Measurements from ENCODE around the gene TRPV6.
A peak's percentile ranks its signal among the peaks of the same experiment; 100 is the strongest.

The TRPV6 gene

DNA sequence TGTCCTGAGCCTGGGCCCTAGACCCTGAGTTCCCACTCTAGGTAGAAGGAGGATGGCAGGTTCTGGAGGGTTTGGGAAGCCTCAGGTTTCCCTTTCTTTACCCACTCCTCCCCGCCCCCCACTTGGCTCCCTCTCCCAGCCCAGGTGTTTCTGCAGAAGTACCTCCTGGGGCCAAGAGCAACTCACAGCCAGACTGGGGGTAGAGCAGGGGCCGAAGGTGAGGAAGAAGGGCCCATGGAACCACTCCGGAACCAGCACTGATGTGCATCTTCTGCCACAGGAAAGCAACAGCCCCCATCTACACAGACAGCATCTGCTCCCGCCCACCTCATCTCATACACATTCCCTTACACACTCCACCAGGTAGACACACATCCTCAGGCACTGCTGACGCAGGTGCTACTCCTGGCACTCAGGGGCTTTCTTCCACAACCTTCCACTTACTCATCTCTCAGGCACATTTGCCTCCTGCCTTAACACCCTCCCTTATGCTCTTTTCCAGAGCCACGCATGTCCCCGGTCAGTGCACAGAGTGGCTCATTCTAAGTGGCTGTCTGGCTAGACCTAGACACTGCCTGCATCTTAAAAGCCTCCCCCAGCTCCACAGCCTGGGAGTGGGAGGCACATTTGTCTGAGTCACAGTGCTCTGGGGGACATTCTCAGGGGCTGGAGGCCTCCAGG, 28.8 kb downstream of the TRPV6 start:
- no peak overlapping the region for H3K4me3 ChIP-seq (ENCODE audit: low read depth, low read length)
- in situ Hi-C loops (cut with HindIII; ENCODE audit: low pct_ligation_motif_present, low sequenced_read_pairs), result no loop called here

DNA sequence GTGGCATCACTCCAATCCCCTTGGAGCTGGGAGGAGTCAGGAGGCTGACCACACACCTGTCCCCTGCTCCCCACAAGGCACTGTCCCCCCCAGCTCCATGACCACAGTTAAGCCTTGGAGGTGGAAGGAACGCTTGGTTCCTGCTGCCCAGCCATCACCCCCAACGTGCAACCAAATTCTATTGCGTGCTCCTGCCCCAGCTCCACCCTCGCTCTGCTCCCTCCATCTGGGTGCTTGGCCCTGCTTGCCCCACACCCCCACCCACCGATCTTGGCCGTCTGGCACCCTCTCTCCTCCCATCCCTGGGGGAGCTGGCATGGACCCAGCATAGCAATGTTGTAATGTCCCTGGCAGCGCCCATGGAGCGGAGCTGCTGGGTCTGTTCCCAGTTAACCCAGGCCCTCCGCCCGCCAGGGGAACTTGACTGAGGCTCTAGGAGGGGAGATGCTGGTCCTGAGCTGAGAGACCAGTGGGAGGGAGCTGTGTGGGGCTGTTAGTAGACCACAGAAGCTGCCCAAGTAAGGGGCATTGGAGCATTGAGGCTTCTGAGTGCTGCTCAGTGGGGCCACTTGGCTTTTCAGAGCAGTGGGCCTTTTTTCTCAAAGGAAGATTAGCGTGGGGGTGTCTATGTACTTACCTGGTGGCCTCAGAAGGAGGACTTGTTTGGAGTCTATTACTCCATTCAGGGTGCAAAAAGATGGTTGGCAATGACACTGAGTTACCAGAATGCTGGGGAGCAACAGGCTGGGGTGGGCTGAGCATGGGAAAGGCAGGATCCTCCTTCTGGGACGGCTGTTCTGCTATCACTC, 29.6 kb downstream of the TRPV6 start:
- no peak for DNase-seq
- H3K27me3 ChIP-seq (replicated peaks), result no peaks in the 10 kb centered on the region
- H3K36me3 ChIP-seq (replicated peaks), result no peaks in the 10 kb centered on the region
- peak overlapping the region; percentile 73 for H3K4me3 ChIP-seq (ENCODE audit: low read depth, low read length)
- H3K27ac ChIP-seq, result no peak overlapping the region
- in situ Hi-C loops (cut with HindIII; ENCODE audit: low pct_ligation_motif_present, low sequenced_read_pairs), result no loop called here
- TF ChIP-seq, protein P1, sequence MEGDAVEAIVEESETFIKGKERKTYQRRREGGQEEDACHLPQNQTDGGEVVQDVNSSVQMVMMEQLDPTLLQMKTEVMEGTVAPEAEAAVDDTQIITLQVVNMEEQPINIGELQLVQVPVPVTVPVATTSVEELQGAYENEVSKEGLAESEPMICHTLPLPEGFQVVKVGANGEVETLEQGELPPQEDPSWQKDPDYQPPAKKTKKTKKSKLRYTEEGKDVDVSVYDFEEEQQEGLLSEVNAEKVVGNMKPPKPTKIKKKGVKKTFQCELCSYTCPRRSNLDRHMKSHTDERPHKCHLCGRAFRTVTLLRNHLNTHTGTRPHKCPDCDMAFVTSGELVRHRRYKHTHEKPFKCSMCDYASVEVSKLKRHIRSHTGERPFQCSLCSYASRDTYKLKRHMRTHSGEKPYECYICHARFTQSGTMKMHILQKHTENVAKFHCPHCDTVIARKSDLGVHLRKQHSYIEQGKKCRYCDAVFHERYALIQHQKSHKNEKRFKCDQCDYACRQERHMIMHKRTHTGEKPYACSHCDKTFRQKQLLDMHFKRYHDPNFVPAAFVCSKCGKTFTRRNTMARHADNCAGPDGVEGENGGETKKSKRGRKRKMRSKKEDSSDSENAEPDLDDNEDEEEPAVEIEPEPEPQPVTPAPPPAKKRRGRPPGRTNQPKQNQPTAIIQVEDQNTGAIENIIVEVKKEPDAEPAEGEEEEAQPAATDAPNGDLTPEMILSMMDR (IDR thresholded peaks at IDR 0.05; ENCODE audit: low read depth, low read length, missing control alignments), result no peak

More for the DNA sequence above, 28.8 kb downstream of the TRPV6 start:
- TF ChIP-seq, protein P1 (IDR thresholded peaks at IDR 0.05; ENCODE audit: low read depth, low read length, missing control alignments), result no peak
- no peak for DNase-seq
- no peaks in the 10 kb centered on the region for H3K36me3 ChIP-seq (replicated peaks)
- H3K27ac ChIP-seq, result no peak overlapping the region
- H3K27me3 ChIP-seq (replicated peaks), result no peaks in the 10 kb centered on the region

DNA sequence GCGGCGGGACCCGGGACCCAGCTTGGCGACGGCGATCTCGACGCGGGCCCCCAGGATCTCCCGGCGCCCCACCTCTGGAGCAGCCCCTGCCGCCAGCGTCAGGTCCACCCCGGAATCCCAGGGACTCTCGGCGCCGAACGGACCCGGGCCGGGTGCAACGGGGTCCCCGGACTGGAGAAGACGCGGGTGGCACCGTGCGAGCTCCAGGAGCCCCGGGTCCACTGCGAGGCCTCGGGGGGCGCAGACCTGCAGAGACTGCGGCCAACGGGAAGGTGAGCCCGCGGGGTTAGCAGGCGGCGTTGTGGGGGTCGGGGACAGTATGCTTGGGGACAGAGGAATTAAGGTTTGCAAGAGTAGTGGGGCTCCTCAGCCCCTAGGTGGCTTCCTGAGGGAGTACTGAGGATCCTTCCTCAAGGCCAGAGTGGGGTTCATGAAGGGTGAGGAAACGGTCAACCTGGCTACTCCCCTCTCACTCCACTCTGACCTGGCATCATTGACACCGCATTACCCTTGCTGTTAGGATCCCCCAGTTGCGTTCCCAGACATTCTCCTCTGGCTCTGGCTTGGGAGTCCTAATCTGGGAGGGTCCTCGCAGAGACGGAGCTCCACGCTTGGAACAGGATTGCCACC, 30.3 kb downstream of the TRPV6 start:
- in situ Hi-C loops (cut with HindIII; ENCODE audit: low pct_ligation_motif_present, low sequenced_read_pairs), result no loop called here
- Histone ChIP-seq H3K27me3 (replicated peaks) (no peaks in the 10 kb centered on the region), H3K36me3 (replicated peaks) (no peaks in the 10 kb centered on the region), H3K4me3 (ENCODE audit: low read depth, low read length) (peak overlapping the region; percentile 73), H3K27ac (no peak overlapping the region)
- DNase-seq, result no peak
- TF ChIP-seq, protein P1 (IDR thresholded peaks at IDR 0.05; ENCODE audit: low read depth, low read length, missing control alignments), result peak; percentile 35

DNA sequence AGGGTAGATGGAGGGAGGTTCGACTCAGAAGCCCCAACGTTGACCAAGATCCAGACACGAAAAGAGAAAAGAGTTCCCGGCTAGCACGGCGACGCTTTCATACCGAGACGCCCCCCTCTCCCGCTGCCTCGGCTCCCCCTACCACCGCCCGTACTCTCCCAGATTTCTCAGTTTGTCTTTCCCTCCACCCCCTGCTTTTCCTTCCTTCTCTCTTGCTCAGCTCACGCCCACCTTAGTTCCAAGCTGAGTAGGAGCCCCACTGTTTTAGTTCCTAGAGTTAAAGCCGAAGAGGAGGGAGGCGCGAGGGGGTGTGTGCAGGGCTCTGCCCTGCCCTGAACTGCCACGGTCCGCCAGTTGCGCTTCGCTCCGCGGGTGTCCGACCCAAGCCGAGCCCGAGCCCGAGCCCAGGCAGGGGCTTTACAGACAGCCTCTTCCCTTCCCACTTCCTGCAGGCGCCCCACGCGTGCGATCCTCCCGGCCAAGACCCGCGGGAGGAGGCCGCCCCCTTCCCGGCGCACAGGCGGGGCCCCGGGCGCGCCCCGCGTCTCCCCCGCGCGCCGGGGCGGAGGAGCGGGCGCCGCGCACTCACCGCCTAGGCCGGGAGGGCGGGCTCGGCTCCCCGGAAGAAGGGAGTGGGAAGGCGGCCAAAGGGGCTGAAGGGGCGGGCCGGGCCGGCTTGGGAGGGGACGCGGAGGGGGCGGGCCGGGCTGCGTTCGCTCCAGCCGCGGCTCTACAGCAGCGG, 31.0 kb downstream of the TRPV6 start, which contains the start of gene EPHB6:
EPHB6 (plus strand) TSS at position 705 of the 742 bp plus-strand sequence. CDS start 8,152 bp downstream, outside the sequence.
- no peak within 1 kb of the TSS for H3K27ac ChIP-seq
- TF ChIP-seq, protein P1 (IDR thresholded peaks at IDR 0.05; ENCODE audit: low read depth, low read length, missing control alignments), result no peak
- in situ Hi-C loops (cut with HindIII; ENCODE audit: low pct_ligation_motif_present, low sequenced_read_pairs), result no loop called here
- H3K27me3 ChIP-seq (replicated peaks), result no peaks in the 10 kb centered on the region
- peak; percentile 46 for DNase-seq
- H3K4me3 ChIP-seq (ENCODE audit: low read depth, low read length), result peak within 1 kb of the TSS; percentile 73
- H3K36me3 ChIP-seq (replicated peaks), result no peaks in the 10 kb centered on the region

DNA sequence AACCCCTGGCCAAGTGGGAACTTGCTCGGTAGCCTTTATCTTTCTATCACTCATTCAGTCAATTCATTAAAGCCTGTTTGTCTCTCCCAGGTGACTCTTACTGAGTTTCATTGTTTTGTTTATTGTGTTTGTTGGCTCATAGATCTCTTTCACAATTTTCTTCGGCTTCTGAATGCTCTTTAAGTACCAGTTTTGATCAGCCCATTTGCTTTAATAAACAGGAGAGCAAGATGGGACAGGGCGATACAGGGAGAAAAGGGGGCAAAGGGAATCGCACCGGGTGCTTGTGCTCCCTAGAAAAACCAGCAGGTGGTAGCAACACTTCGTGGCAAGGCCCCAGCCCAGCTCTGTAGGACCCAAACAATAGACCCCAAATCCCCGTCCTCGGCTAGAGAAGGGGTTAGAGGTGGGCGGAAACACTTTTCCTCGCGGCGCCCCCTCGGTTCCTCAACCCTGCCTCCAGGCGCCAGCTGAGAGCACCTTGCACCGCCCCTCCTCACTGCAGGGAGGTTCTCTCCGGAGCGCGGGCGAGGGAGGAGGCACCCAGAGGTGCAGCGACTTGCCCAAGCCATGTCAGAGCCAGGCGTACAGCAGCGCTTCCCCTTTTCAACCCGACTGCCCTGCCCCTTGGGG, 31.7 kb downstream of the TRPV6 start:
- no peak overlapping the region for H3K27ac ChIP-seq
- TF ChIP-seq, protein P1 (IDR thresholded peaks at IDR 0.05; ENCODE audit: low read depth, low read length, missing control alignments), result peak; percentile 88
- in situ Hi-C loops (cut with HindIII; ENCODE audit: low pct_ligation_motif_present, low sequenced_read_pairs), result no loop called here
- DNase-seq, result peak; percentile 57
- peak overlapping the region; percentile 73 for H3K4me3 ChIP-seq (ENCODE audit: low read depth, low read length)
- H3K36me3 ChIP-seq (replicated peaks), result no peaks in the 10 kb centered on the region
- no peaks in the 10 kb centered on the region for H3K27me3 ChIP-seq (replicated peaks)
